ENCODE measurements around the gene NFIC.

DNA sequence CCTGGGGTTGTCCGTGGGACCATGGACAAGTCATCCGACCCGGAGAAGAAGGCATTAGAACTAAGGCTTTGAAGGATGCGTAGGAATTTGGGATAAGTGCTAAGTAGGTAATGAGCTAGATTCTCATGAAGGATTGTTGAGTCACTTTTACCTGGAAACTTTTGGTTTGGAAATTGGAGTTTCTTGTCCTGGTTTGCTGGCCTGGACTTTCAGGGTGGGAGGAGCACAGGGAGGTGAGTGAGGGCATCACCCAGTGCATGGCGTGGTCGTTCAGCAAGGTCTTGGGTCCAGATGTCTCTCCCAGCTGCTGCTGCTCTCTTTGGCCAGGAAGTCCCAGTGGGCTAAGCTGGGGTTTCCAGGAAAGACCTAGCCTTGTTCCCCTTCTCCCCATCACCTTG lies 7.6 kb downstream of the NFIC start:
- TF ChIP-seq POLR2AphosphoS5 (IDR thresholded peaks at IDR 0.05; ENCODE audit: borderline replicate concordance, low read depth, low read length) (no peak), EZH2 (IDR thresholded peaks at IDR 0.05) (no peak), FOXP2 (optimal IDR thresholded peaks at IDR 0.05; ENCODE audit: control extremely low read depth, extremely low read length, insufficient read depth) (no peak)

Measured in SK-N-MC (cell line).